HPDE6-E6E7 (cell line): ENCODE measurements around the gene ALG5.
A peak's percentile ranks its signal among the peaks of the same experiment; 100 is the strongest.

Experiments
- DNase-seq: peaks from one replicate; pipeline ENCODE4 v3.0.0; 2011; ENCODE audit warnings: missing footprints; ENCODE audit errors: extremely low spot score

ALG5 gene

DNA sequence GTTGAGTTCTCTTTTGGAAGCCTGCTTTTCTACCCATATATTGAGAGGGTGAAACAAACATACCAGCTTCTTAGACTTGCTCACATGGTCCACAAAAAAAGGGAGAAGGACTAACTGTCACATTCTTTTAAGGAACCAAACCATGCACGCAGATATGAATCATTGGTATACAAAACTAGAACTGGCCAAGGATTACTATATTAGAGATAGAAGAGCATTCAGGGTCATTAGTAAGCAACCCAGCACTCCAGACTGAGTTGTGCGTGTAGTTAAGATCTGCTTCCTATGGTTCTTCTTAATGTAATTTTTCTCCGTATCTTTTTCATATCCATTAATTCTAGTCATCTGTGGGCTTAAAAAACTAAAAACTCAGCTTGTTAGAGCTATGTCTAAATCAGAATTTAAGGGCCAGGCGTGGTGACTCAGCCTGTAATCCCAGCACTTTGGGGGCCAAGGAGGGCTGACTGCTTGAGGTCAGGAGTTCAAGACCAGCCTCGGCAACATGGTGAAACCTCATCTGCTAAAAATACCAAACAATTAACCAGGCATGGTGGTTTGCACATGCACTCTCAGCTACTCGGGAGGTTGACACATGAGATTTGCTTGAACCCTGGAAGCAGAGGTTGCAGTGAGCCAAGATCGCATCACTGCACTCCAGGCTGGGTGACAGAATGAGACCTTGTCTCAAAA, 19.6 kb downstream of the ALG5 start:
- DNase-seq, result no peak

GRCh38 chr13:36975172-36975571, 24.0 kb downstream of the ALG5 start:
- no peak for DNase-seq

- no peak for DNase-seq
Observed at GRCh38 chr13:36973621-36974295, 25.4 kb downstream of the ALG5 start.

- DNase-seq, result no peak
Observed at GRCh38 chr13:36973009-36973408, 26.1 kb downstream of the ALG5 start.

GRCh38 chr13:36966404-36966803, 32.7 kb downstream of the ALG5 start:
- DNase-seq, result no peak

- DNase-seq, result peak; percentile 57
Observed at GRCh38 chr13:36965767-36966166, 33.4 kb downstream of the ALG5 start.

GRCh38 chr13:36959456-36960116, 39.6 kb downstream of the ALG5 start:
- no peak for DNase-seq

GRCh38 chr13:36954542-36954941, 44.6 kb downstream of the ALG5 start:
- no peak for DNase-seq

DNA sequence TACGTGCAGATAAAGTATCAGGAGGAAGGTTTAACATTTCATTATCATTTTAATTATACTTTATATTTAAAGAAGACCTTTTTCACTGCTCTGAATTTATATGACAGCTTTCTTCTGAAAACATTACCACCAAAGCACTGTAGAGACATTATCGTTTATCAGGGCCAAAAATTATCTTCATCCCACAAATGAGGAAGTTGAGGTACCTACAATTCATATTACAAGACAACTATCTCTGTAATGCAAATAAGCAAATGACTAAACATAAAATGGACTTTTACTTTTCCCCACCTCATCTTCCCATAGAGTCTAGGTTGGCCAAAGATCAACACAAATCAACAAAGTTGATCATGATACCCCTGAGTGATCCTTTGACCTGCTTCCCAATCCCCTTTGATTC, 48.2 kb downstream of the ALG5 start:
- no peak for DNase-seq

GRCh38 chr13:36950330-36950729, 48.8 kb downstream of the ALG5 start:
- no peak for DNase-seq

DNA sequence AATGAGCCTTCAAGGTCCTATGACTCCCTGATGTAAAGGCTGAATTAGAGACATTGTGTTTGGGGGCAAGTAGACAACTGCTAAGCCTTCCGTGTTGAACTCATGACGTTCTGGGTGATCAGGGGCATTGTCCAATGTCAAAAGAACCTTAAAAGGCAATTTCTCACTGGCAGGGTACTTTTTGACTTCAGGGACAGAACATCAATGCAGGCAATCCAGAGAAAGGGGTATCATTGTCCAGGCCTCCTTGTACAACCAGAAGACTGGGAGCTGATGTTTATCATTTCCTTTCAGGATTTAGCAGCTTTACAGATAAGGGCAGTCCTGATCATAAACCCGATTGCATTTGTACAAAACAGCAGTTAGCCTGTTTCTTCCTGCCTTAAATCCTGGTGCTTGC, 54.1 kb downstream of the ALG5 start:
- no peak for DNase-seq

DNA sequence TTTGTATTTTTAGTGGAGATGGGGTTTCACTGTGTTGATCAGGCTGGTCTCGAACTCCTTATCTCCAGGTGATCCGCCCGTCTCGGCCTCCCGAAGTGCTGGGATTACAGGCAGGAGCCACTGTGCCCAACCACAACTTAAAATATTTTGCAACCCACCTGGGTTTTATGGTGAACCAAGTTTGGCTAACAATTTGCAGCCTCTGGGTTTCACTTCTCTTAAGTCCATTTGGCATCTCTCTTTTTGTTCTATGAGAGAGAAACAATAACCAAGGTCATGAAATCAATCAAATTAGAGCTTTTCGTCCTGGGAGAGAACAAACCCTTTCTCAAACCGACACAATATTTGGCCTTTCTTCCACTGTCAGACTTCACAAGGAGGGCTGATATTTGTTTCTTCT, 73.5 kb downstream of the ALG5 start:
- no peak for DNase-seq

DNA sequence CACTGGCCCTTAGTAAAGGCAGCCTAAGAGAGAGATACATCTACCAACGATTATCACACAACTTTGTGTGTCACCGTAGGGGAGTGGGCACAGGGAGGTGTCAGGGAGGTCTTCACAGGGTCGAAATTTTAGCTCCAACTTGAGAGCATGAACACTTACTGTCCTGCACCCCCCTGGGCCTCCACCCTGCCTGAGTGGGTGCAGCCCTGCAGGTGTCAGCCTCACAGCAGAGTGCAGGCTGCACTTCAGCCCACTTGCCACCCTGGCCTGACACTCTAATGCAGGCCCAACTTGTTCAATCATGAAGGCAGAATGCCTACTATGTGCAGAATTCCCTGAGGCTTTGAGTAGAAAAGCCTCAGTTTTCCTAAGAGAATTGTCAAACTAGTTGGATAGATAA, 75.1 kb downstream of the ALG5 start:
- DNase-seq, result no peak

GRCh38 chr13:36921631-36922301, 77.4 kb downstream of the ALG5 start:
- DNase-seq, result no peak

DNA sequence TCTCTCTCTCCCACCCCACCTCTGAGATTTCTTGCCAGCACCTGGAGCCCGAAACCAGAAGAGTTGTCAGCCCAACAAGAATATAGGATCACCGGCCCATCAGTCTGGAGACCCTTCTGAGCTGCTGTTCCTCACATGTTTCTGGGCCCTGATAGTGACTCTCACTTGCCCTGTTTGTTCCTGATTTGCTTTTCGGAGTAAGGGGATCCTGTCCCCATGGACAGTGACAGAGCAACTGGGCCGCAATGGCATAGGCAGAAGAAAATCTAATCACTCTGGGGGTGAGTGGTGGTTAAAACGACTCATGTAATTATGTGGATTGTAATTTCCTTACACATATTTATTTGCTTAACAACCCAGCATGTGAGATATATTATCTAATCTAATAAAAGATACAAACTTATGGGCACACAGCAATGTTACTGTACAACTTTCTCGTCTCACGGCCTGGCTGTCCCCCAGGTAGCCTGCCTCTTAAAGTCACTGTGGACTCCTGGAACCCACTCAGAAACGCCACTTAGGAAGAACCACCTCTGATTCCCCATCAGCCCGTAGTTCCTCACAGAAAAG, 78.4 kb downstream of the ALG5 start:
- DNase-seq, result no peak

- peak; percentile 11 for DNase-seq
Observed at GRCh38 chr13:36919833-36920615, 79.1 kb downstream of the ALG5 start, which contains the start of gene SMAD9. Gene SMAD9, minus strand, starts transcription at chr13:36920238. Its CDS starts 40,549 bp downstream, at chr13:36879689.

GRCh38 chr13:36919171-36919832, 79.8 kb downstream of the ALG5 start:
- DNase-seq, result no peak

GRCh38 chr13:36918246-36919131, 80.7 kb downstream of the ALG5 start:
- DNase-seq, result no peak

- no peak for DNase-seq
Observed at GRCh38 chr13:36917311-36917710, 81.8 kb downstream of the ALG5 start.
